NCI-H146 treated with DMSO at 0.1 percent for 48 hours (cell line): ENCODE results near the gene DPYD.

Experiments used
- DNase-seq: peaks from one replicate; lab custom pipeline; 2025; ENCODE audit not compliant: unreplicated experiment; lab: John Stamatoyannopoulos, UW

Gene DPYD

GRCh38 chr1:97560714-97561113 is 360.1 kb downstream of the DPYD start:
- DNase-seq = no peak

DNA sequence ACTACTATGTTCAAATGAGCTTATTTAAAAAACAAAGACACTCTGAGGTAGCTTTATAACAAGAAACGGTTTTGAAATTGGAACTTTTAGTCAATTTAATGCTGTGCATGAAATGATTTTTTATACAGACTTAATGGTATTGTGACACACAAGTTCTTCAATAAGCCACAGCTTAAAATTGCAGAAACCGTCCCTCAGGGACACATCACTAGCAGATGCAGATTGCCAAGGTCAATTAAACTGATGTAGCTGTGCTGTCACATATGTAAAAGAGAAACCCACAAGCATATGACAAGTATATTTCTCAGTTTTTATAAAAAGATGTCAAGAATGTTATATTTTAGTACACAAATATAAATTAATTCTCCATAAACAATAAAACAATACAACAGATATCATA is 366.9 kb downstream of the DPYD start:
- no peak for DNase-seq

- DNase-seq = no peak
These were observed 369.7 kb downstream of the DPYD start for GRCh38 chr1:97551113-97551512.

DNA sequence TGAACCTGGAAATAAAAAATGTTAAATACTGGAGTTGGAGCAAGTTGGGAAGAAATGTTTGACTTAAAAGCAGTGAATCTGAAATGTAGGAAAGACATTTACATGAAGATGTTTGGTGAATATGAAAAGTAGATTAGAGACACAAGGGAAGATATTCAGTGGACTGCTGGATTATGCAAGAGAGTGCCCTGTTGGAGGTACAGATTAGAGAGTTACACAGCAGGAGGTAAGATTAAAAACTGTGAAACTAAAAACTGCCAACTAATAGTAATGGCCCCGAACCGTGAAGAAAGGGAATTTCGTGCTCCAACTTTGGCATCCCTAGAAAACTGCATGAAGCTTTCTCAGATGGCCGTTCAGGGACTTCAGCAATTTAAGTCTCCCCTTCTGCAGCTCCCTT is 375.4 kb downstream of the DPYD start:
- DNase-seq = no peak

GRCh38 chr1:97540346-97540888 is 380.4 kb downstream of the DPYD start:
- no peak for DNase-seq

- no peak for DNase-seq
These were observed 382.7 kb downstream of the DPYD start for GRCh38 chr1:97538113-97538512.

- DNase-seq = no peak
These were observed 387.5 kb downstream of the DPYD start for GRCh38 chr1:97533358-97533757.

- DNase-seq = no peak
These were observed 391.2 kb downstream of the DPYD start for GRCh38 chr1:97529600-97529999.

GRCh38 chr1:97524211-97524610 is 396.6 kb downstream of the DPYD start:
- DNase-seq = no peak

DNA sequence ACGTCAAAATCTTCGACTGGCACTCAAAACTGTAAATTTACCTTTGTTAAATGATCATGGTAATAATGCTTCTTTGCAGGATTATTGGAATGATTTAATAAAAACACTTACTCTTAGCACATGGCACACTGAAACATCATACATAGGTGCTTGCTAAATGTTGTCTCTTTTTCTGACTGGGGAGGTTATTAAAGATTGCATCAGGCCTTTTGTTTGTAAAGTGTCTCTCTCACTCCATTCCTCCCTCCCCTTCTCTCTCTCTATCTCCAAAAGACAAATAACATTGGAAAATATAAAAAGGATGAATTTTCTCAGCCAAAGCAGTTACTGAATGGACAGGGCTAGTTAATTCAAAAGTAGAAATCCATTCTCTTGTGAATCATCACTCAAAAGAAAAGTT is 404.2 kb downstream of the DPYD start:
- no peak for DNase-seq

- no peak for DNase-seq
These were observed 412.1 kb downstream of the DPYD start for GRCh38 chr1:97508653-97509218.

DNA sequence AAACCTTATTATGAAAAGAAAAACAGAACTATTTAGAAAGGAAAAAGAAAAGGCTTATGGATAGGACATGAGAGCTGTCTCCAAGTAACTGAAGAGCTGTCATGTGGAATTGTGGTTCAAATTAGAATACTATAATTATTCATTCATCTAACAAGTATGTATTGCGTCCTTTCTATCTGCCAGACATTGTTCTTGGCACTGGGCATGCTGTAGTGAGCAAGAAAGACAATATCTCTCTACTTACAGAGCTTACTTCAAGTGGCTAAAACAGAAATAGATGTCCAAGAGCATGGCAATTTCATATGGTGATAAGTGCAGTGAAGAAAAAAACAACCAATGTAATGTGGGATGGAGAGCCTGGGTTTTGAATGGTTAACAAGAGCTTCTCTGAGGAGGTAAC is 413.0 kb downstream of the DPYD start:
- DNase-seq = no peak

DNA sequence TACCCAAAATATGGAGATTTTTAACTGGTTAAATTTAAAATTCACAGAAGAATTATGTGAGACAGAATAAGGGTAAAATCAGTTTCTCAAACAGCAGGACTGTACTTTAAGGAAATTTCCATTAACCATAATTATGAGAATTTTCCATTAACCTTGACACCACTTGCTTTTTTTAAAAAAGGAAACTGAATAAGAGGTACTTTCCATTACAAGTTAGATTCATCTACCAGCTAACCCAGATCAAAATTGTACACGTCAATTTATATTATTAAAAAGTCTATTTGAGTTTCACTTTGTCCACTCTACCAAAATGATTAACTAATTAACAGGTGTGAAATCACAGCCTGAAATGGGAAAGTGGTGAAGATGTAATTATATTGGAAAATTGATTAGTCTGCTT is 414.5 kb downstream of the DPYD start:
- no peak for DNase-seq

DNA sequence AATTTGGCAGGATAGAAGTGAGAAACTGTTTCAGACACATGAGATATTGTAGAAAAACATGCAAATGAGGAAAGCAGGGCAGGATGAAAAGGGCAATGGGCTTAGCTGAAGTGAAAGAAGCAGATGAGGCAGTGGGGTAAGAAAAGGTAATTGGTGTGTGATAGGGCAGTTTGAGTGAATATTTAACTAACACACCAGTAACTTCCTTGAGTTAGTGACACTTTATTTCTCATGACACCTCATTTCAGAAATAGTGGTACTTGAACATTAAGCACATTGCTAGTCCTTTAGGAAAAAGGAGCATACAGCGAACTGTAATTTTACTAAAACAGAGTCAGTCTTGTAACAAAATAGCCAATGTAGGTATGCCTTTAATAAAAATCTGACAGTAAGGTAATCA is 415.0 kb downstream of the DPYD start:
- DNase-seq = no peak

DNA sequence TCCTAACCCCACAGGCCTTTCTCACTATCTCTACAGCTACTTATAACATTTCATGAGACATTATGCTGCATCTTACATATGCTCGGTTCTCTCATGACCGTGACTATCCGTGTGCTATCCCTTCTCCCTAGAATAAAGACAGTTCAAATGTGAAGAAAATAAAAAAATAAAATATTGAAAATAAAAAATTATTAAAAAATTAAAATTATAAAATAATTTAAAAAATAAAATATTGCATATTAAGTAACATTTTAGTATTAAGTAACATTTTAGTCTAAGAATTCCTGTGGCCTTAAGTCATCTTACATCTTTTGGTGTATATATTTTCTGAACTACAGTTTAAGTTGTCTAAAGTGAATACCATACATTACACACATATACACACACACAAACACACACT is 415.5 kb downstream of the DPYD start:
- DNase-seq = no peak

- DNase-seq = no peak
These were observed 418.5 kb downstream of the DPYD start for GRCh38 chr1:97502360-97502759.

- DNase-seq = no peak
These were observed 419.2 kb downstream of the DPYD start for GRCh38 chr1:97501628-97502027.

DNA sequence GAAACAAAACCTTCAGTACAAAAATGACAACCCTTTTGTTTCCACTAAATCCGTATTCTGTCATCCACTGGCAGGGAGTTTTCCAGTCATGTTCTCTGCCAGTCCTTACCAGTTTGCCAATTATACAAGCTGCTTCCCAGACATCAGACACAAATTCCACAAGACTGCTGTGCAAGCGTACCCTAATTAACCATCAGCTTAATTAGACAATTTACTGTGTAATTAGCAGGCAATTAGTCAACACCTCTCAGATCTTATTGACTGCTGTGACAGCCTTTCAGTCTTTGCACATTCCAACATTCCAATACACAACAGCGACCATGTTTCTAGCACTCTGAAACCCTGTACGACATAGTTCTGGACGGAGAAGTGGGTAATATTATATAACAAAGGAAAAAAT is 420.1 kb downstream of the DPYD start:
- DNase-seq = no peak

- DNase-seq = no peak
These were observed 421.2 kb downstream of the DPYD start for GRCh38 chr1:97499667-97500066.

- no peak for DNase-seq
These were observed 431.0 kb downstream of the DPYD start for GRCh38 chr1:97489834-97490233.

DNA sequence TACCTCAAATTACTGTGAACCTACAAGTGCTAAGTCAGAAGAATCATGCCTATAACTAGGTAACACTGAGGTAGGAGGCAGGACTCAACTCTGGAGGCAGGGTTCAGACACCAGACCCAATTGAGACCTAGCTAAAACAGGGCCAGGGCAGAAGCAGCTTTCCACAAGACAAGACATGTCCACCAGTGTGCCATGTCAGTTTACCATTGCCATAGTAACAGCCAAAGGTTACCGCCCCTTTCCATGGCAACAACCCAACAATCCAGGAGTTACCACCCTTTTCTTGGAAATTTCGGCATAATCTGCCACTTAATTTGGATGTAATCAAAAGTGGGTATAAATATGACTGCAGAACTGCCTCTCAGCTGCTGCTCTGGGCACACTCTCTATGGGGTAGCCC is 432.3 kb downstream of the DPYD start:
- no peak for DNase-seq

DNA sequence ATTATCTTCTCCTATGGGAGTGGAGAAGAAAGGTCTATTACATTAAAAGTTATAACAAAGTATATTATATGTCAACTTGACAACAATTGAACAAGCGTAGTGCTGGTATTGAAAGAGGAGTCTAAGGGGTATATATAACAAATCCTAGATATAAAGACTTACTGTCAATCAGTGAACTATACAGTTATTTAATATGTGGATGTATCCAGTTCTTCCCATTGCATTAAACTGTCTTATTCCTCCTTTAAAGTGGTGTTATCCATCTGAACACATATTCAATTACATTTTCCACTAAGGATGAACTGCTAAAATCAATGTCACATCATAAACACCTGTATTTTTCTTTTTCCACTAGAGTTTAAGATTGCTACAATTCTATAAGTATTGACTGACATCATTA is 438.8 kb downstream of the DPYD start:
- DNase-seq = no peak

DNA sequence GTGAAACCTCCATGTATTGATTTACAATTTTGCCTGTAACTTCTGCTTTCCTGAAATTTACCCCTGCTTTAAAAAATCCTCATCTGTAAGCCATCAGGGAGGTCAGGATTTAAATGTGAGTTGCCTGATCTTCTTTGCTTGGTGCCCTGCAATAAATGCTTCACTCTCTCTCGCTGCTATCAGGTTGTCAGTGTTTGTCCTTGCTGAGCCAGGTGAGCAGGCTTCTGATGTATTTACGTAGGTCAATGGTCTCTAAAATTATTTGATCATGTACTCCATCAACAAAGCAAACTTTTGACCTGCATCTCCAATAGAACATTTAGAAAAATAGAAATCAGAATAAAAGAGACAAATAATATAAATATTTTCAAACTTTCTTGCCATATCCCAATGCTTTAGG is 453.4 kb downstream of the DPYD start:
- no peak for DNase-seq

GRCh38 chr1:97464305-97464704 is 456.5 kb downstream of the DPYD start:
- DNase-seq = no peak
